B cell (primary cell): ENCODE measurements around the gene RPS6KA1. TPM values are rescaled to one million over a fixed set of nuclear protein-coding genes. Genes with fewer than 3 reads are reported as not detected.

Experiments
- ATAC-seq: fragments of 200-7000 bp; cut with Tn5 transposase; one replicate; pipeline ENCODE4 v1.10.0; 2021; ENCODE audit warnings: low read depth, mild to moderate bottlenecking, moderate number of reproducible peaks, moderate library complexity
- CTCF ChIA-PET: fragments of 350-600 bp; sonication (Branson Sonifier 250); formaldehyde crosslinking; loops from one replicate; lab custom pipeline; 2021; ENCODE audit warnings: antibody characterized with exemption, inconsistent platforms; lab: Charles Lee
- POLR2A ChIA-PET: fragments of 350-600 bp; sonication (Branson Sonifier 250); formaldehyde crosslinking; loops from one replicate; lab custom pipeline; 2021; ENCODE audit warnings: antibody characterized with exemption; lab: Charles Lee
- DNase-seq: peaks from one replicate; pipeline ENCODE4 v3.0.0; 2013
- H2AFZ ChIP-seq: 2 replicates; pipeline ENCODE4 v1.6.1; 2012; ENCODE audit warnings: mild to moderate bottlenecking, low read depth, low read length; ENCODE audit not compliant: insufficient read depth, poor library complexity, severe bottlenecking
- H3K27ac ChIP-seq, 2 donors: 1 replicate in 1 of 2; 2 replicates in 1 of 2; pipeline ENCODE4 v1.5.1; 2012 to 2013; ENCODE audit warnings: low read length in 2 of 2, mild to moderate bottlenecking in 2 of 2, moderate library complexity in 1 of 2
- H3K27me3 ChIP-seq, 4 experiments: fragments of 200-600 bp in 1 of 4; sonication (generic) in 1 of 4; replicated peaks in 1 of 4; 1 replicate in 2 of 4; 2 replicates in 2 of 4; pipeline versions ENCODE4 v1.6.1 to v1.7.0; 2013 to 2016; ENCODE audit warnings: low read length in 3 of 4, mild to moderate bottlenecking in 2 of 4, mixed read lengths in 1 of 4, moderate library complexity in 1 of 4; ENCODE audit not compliant: insufficient read depth in 4 of 4, control insufficient read depth in 3 of 4; ENCODE audit errors: control extremely low read depth in 1 of 4
- H3K36me3 ChIP-seq, 2 experiments: replicated peaks in 1 of 2; 1 replicate in 1 of 2; 2 replicates in 1 of 2; pipeline versions ENCODE4 v1.6.1 to v1.7.1; 2013; ENCODE audit warnings: low read length in 1 of 2; ENCODE audit not compliant: insufficient read depth in 2 of 2, control insufficient read depth in 1 of 2; ENCODE audit errors: control extremely low read depth in 1 of 2, extremely low read depth in 1 of 2
- H3K4me1 ChIP-seq, 2 donors: fragments of 200-600 bp in 1 of 2; sonication (generic) in 1 of 2; 1 replicate in 1 of 2; 2 replicates in 1 of 2; pipeline versions ENCODE4 v1.5.1 to v1.6.1; 2013 to 2017; ENCODE audit warnings: low read length in 2 of 2; ENCODE audit not compliant: control insufficient read depth in 2 of 2, insufficient read depth in 2 of 2
- H3K4me2 ChIP-seq: replicated peaks from 2 replicates; pipeline ENCODE3; 2012; ENCODE audit warnings: mild to moderate bottlenecking, low read depth, low read length; ENCODE audit not compliant: poor library complexity, severe bottlenecking
- H3K4me3 ChIP-seq, 5 experiments: fragments of 200-600 bp in 1 of 5; sonication (generic) in 1 of 5; 1 replicate in 3 of 5; 2 replicates in 2 of 5; pipeline versions ENCODE4 v1.5.1 to v1.7.0; 2011 to 2016; ENCODE audit warnings: low read length in 4 of 5, mild to moderate bottlenecking in 4 of 5, low read depth in 2 of 5, control low read depth in 1 of 5, moderate library complexity in 1 of 5; ENCODE audit not compliant: insufficient read depth in 1 of 5; ENCODE audit errors: control extremely low read depth in 1 of 5, extremely low read depth in 1 of 5
- H3K79me2 ChIP-seq: fragments of 200-600 bp; sonication (generic); one replicate; pipeline ENCODE4 v1.6.0; 2016; ENCODE audit warnings: low read length; ENCODE audit not compliant: control insufficient read depth, insufficient read depth
- H3K9ac ChIP-seq: fragments of 200-600 bp; sonication (generic); 2 replicates; pipeline ENCODE4 v1.6.1; 2017; ENCODE audit warnings: mild to moderate bottlenecking, low read length, moderate library complexity
- H3K9me3 ChIP-seq, 3 donors: one replicate each; pipeline versions ENCODE4 v1.6.1 to v1.7.1; 2013; ENCODE audit warnings: low read length in 2 of 3; ENCODE audit not compliant: control insufficient read depth in 2 of 3, insufficient read depth in 1 of 3; ENCODE audit errors: control extremely low read depth in 1 of 3
- H4K20me1 ChIP-seq: 2 replicates; pipeline ENCODE4 v1.6.0; 2012; ENCODE audit warnings: mild to moderate bottlenecking, low read length; ENCODE audit not compliant: insufficient read depth, control insufficient read depth, poor library complexity, severe bottlenecking
- H3K27ac Mint-ChIP-seq: one replicate; pipeline ENCODE4 v1.8.0; 2021; ENCODE audit warnings: mixed read lengths
- H3K27me3 Mint-ChIP-seq: one replicate; pipeline ENCODE4 v1.8.0; 2021; ENCODE audit warnings: mixed read lengths
- H3K4me1 Mint-ChIP-seq: one replicate; pipeline ENCODE4 v1.8.0; 2021; ENCODE audit warnings: mixed read lengths
- H3K4me3 Mint-ChIP-seq: one replicate; pipeline ENCODE4 v1.8.0; 2021; ENCODE audit warnings: mixed read lengths
- H3K9me3 Mint-ChIP-seq: one replicate; pipeline ENCODE4 v1.8.0; 2022; ENCODE audit warnings: mixed read lengths; ENCODE audit not compliant: insufficient read depth
- EZH2 ChIP-seq: IDR thresholded peaks from 2 replicates; pipeline ENCODE4 v1.6.1; 2012; ENCODE audit warnings: borderline replicate concordance, low read depth, mild to moderate bottlenecking, moderate library complexity, low read length; ENCODE audit not compliant: insufficient read depth, poor library complexity, severe bottlenecking
- WGBS: methylation state at CpG from one replicate; pipeline ENCODE4 v1.1.5; 2013; ENCODE audit warnings: missing lambda C conversion rate; ENCODE audit not compliant: insufficient coverage; 5-methylcytosine and 5-hydroxymethylcytosine counted together
- intact Hi-C: fragments of 100-400 bp; cut with micrococcal nuclease; formaldehyde crosslinking; loops from one replicate; pipeline ENCODE4 v1.10.0; 2022
- polyA plus RNA-seq: library from polyadenylated mRNA; depleted of rRNA; stranded (reverse); fragments of >200 nt; gene quantifications from 2 replicates; pipeline ENCODE4 v1.2.3, GENCODE V29; 2012
- small RNA-seq: library from RNA; depleted of rRNA; stranded (forward); fragments of <200 nt; gene quantifications from one replicate; pipeline ENCODE3, GENCODE V24; 2012; ENCODE audit warnings: low replicate concordance, low read depth; ENCODE audit not compliant: insufficient read length
- total RNA-seq, 2 donors: library from RNA; stranded (reverse); fragments of 120-200 nt in 1 of 2; gene quantifications; 1 replicate in 1 of 2; 2 replicates in 1 of 2; pipeline versions ENCODE4 v1.2.3 to v1.2.4, GENCODE V29; 2013 to 2022
- TF ChIP-seq, protein P1 (sequence below): fragments of 200-600 bp; IDR thresholded peaks from one replicate; pipeline ENCODE4 v1.8.0; 2022; ENCODE audit warnings: antibody characterized with exemption, mild to moderate bottlenecking

RPS6KA1 gene
- total and polyA plus RNA-seq, 2 donors (not counting 1 experiment from before 2014, with no cell fraction given), result 72.0 to 99.9 TPM

DNA sequence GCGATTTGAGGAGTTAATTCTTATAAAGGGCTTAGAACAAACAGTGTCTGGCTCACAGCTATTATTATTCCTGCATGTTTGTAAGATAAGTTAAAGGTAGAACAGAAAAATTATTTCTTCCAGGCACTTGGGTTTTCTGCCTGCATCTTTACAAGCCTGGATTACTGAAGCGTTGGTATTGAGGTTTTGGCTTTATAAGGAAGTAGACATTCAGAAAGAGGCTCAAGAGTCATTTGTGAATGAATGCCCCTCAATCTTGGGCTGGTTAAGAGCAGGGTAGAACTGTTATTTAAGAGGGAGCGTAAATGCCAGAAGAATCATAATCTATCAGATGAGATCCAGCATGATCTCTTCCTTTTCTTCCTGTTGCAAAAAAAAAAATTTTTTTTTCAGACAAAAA is 89.0 kb downstream of the RPS6KA1 start:
- no peaks in the 10 kb centered on the region for H4K20me1 ChIP-seq
- Mint-ChIP-seq H3K4me3 (peak overlapping the region; percentile 58), H3K9me3 (no peaks in the 10 kb centered on the region), H3K27me3 (no peaks in the 10 kb centered on the region), H3K27ac (peak overlapping the region; percentile 77), H3K4me1 (peaks cover 33% of the 10 kb centered on the region)
- no peak overlapping the region for H2AFZ ChIP-seq
- ChIA-PET POLR2A (interaction anchor here (1.3 kb wide), 1 partner anchor 169 kb away, joined by 4 read pairs; the partner anchor contains the start of gene PIGV), CTCF (interaction anchor here (1.6 kb wide), 1 partner anchor 80 kb away, joined by 5 read pairs; no protein-coding TSS in a partner anchor)
- TF ChIP-seq, protein P1, sequence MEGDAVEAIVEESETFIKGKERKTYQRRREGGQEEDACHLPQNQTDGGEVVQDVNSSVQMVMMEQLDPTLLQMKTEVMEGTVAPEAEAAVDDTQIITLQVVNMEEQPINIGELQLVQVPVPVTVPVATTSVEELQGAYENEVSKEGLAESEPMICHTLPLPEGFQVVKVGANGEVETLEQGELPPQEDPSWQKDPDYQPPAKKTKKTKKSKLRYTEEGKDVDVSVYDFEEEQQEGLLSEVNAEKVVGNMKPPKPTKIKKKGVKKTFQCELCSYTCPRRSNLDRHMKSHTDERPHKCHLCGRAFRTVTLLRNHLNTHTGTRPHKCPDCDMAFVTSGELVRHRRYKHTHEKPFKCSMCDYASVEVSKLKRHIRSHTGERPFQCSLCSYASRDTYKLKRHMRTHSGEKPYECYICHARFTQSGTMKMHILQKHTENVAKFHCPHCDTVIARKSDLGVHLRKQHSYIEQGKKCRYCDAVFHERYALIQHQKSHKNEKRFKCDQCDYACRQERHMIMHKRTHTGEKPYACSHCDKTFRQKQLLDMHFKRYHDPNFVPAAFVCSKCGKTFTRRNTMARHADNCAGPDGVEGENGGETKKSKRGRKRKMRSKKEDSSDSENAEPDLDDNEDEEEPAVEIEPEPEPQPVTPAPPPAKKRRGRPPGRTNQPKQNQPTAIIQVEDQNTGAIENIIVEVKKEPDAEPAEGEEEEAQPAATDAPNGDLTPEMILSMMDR, result no peak
- no peak for TF ChIP-seq EZH2
- no peak overlapping the region for H3K4me3 ChIP-seq
- no peak overlapping the region for H3K9ac ChIP-seq
- H3K27me3 ChIP-seq, result no peaks in the 10 kb centered on the region
- 0% methylated on average over 1 of the region's 3 CpGs for WGBS
- intact Hi-C loops, result no loop called here
- ATAC-seq (no peak), DNase-seq (peak; percentile 51)
- H3K27ac ChIP-seq, result no peak overlapping the region
- H3K4me1 ChIP-seq, result peaks cover 22 to 27% of the 10 kb centered on the region in 2 donors
- H3K36me3 ChIP-seq, result no peaks in the 10 kb centered on the region
- H3K4me2 ChIP-seq, result peak overlapping the region; percentile 27
- no peaks in the 10 kb centered on the region for H3K9me3 ChIP-seq
- H3K79me2 ChIP-seq, result no peaks in the 10 kb centered on the region

Small RNA genes lying within 50 kb of the gene (small RNA-seq; reads per million reads assigned to genes)
- gene MIR1976, result 1.3 reads per million
- gene RF00019, result not detected
- gene RNU7-29P, result not detected

Other genes with a start within 250 kb of the RPS6KA1 start
- 230 and 232 TPM in 2 replicates for gene SH3BGRL3, start 249.7 kb upstream of the RPS6KA1 start, total RNA-seq
- gene SH3BGRL3, start 249.7 kb upstream of the RPS6KA1 start, polyA plus RNA-seq, result 86.7 and 150 TPM in 2 replicates
- gene UBXN11, start 223.1 kb upstream of the RPS6KA1 start, total RNA-seq, result 81.4 and 83.8 TPM in 2 replicates
- 66.2 and 68.0 TPM in 2 replicates for gene UBXN11, start 223.1 kb upstream of the RPS6KA1 start, polyA plus RNA-seq
- 1,072 and 1,116 TPM in 2 replicates for gene CD52, start 211.8 kb upstream of the RPS6KA1 start, total RNA-seq
- 1,095 and 1,597 TPM in 2 replicates for gene CD52, start 211.8 kb upstream of the RPS6KA1 start, polyA plus RNA-seq
- gene CRYBG2, start 175.6 kb upstream of the RPS6KA1 start, total RNA-seq, result 1.8 and 3.3 TPM in 2 replicates
- gene CRYBG2, start 175.6 kb upstream of the RPS6KA1 start, polyA plus RNA-seq, result 1.9 and 5.3 TPM in 2 replicates
- 0.67 TPM in 1 of 2 replicates, not detected in the other for gene ZNF683, start 157.0 kb upstream of the RPS6KA1 start, total RNA-seq
- gene ZNF683, start 157.0 kb upstream of the RPS6KA1 start, polyA plus RNA-seq, result 0.45 and 0.46 TPM in 2 replicates
- gene LIN28A, start 118.9 kb upstream of the RPS6KA1 start, total RNA-seq, result not detected in 2 replicates
- gene LIN28A, start 118.9 kb upstream of the RPS6KA1 start, polyA plus RNA-seq, result not detected in 2 replicates
- 54.2 and 61.7 TPM in 2 replicates for gene DHDDS, start 97.4 kb upstream of the RPS6KA1 start, total RNA-seq
- gene DHDDS, start 97.4 kb upstream of the RPS6KA1 start, polyA plus RNA-seq, result 20.4 and 21.9 TPM in 2 replicates
- gene HMGN2, start 57.3 kb upstream of the RPS6KA1 start, total RNA-seq, result 445 and 457 TPM in 2 replicates
- gene HMGN2, start 57.3 kb upstream of the RPS6KA1 start, polyA plus RNA-seq, result 326 and 377 TPM in 2 replicates
- 150 and 152 TPM in 2 replicates for gene ARID1A, start 166.3 kb downstream of the RPS6KA1 start, total RNA-seq
- gene ARID1A, start 166.3 kb downstream of the RPS6KA1 start, polyA plus RNA-seq, result 80.7 and 98.2 TPM in 2 replicates